Keratinocyte (primary cell): ENCODE measurements around the gene SKOR1. TPM values are rescaled to one million over a fixed set of nuclear protein-coding genes. Genes with fewer than 3 reads are reported as not detected.

Experiments used
- DNase-seq: peaks from one replicate; pipeline ENCODE4 v3.0.0-alpha.2; 2011; ENCODE audit warnings: low read depth, missing footprints, low spot score
- FAIRE-seq: peaks from 2 replicates; lab custom pipeline; 2011; peaks lifted over from hg19 to GRCh38; lab: Jason Lieb, UNC
- H2AFZ ChIP-seq: 2 replicates; pipeline ENCODE4 v1.6.0; 2012; ENCODE audit warnings: low read length, control low read depth, inconsistent platforms; ENCODE audit not compliant: control insufficient read depth
- H3K27ac ChIP-seq: 2 replicates; pipeline ENCODE4 v1.5.1; 2011; ENCODE audit warnings: low read length; ENCODE audit not compliant: control insufficient read depth, insufficient read depth
- H3K27me3 ChIP-seq: 3 replicates; pipeline ENCODE4 v1.6.0; 2011; ENCODE audit warnings: low read length; ENCODE audit not compliant: control insufficient read depth, insufficient read depth; ENCODE audit errors: extremely low read depth
- H3K36me3 ChIP-seq, 2 experiments: 2 replicates in 1 of 2; 3 replicates in 1 of 2; pipeline ENCODE4 v1.5.1; 2011; ENCODE audit warnings: low read length in 2 of 2, mild to moderate bottlenecking in 1 of 2; ENCODE audit not compliant: control insufficient read depth in 2 of 2, insufficient read depth in 2 of 2; ENCODE audit errors: extremely low read depth in 1 of 2
- H3K4me1 ChIP-seq: 3 replicates; pipeline ENCODE4 v1.5.1; 2011; ENCODE audit warnings: low read length; ENCODE audit not compliant: control insufficient read depth, insufficient read depth; ENCODE audit errors: extremely low read depth
- H3K4me2 ChIP-seq: 3 replicates; pipeline ENCODE4 v1.6.0; 2011; ENCODE audit warnings: low read depth, low read length; ENCODE audit not compliant: control insufficient read depth, insufficient read depth; ENCODE audit errors: extremely low read depth
- H3K4me3 ChIP-seq, 3 experiments: fragments of 200-600 bp in 1 of 3; sonication (generic) in 1 of 3; 2 replicates in 2 of 3; 3 replicates in 1 of 3; pipeline ENCODE4 v1.5.1; 2011 to 2016; ENCODE audit warnings: low read length in 3 of 3, mild to moderate bottlenecking in 3 of 3, control low read depth in 2 of 3, inconsistent platforms in 1 of 3, low read depth in 1 of 3, mixed read lengths in 1 of 3, mixed run types in 1 of 3, moderate library complexity in 1 of 3; ENCODE audit not compliant: control insufficient read depth in 2 of 3, insufficient read depth in 2 of 3; ENCODE audit errors: extremely low read depth in 1 of 3
- H3K79me2 ChIP-seq: 2 replicates; pipeline ENCODE4 v1.6.0; 2012; ENCODE audit warnings: low read length; ENCODE audit not compliant: control insufficient read depth, insufficient read depth
- H3K9ac ChIP-seq: 3 replicates; pipeline ENCODE4 v1.6.0; 2011; ENCODE audit warnings: low read length; ENCODE audit not compliant: control insufficient read depth, insufficient read depth; ENCODE audit errors: extremely low read depth
- H3K9me1 ChIP-seq: 3 replicates; pipeline ENCODE4 v1.6.0; 2011; ENCODE audit warnings: low read length; ENCODE audit not compliant: control insufficient read depth, insufficient read depth; ENCODE audit errors: extremely low read depth
- H3K9me3 ChIP-seq: 2 replicates; pipeline ENCODE4 v1.5.1; 2012; ENCODE audit warnings: low read depth, low read length; ENCODE audit not compliant: control insufficient read depth
- H4K20me1 ChIP-seq: 3 replicates; pipeline ENCODE4 v1.6.0; 2011; ENCODE audit warnings: low read length; ENCODE audit not compliant: control insufficient read depth, insufficient read depth; ENCODE audit errors: extremely low read depth
- CTCF ChIP-seq, 3 experiments: IDR thresholded peaks in 1 of 3; conservative IDR thresholded peaks in 1 of 3; optimal IDR thresholded peaks in 1 of 3; 2 replicates in 2 of 3; 3 replicates in 1 of 3; pipeline versions ENCODE3 to v1.5.1; 2011; ENCODE audit warnings: low read length in 3 of 3, mild to moderate bottlenecking in 3 of 3, moderate library complexity in 2 of 3, control low read depth in 1 of 3, inconsistent platforms in 1 of 3; ENCODE audit not compliant: insufficient read depth in 2 of 3; ENCODE audit errors: extremely low read depth in 1 of 3
- EZH2 ChIP-seq: IDR thresholded peaks from one replicate; pipeline ENCODE4 v1.6.1; 2012; ENCODE audit warnings: inconsistent platforms, mild to moderate bottlenecking, low read length, moderate library complexity
- dilution Hi-C: fragments of 300-500 bp; cut with MboI; formaldehyde crosslinking; loops from one replicate; pipeline ENCODE4 v1.7.0; 2020; ENCODE audit warnings: low sequenced_read_pairs; ENCODE audit not compliant: extremely low pct_ligation_motif_present
- polyA plus RNA-seq, 5 experiments: library from polyadenylated mRNA; depleted of rRNA in 3 of 5; stranded (reverse) in 3 of 5; stranded (forward) in 1 of 5; unstranded in 1 of 5; fragments of >200 nt; gene quantifications; 1 replicate in 1 of 5; 2 replicates in 3 of 5; 3 replicates in 1 of 5; pipeline versions ENCODE4 v1.2.1 to v1.2.3, GENCODE V29; 2011 to 2012; ENCODE audit warnings: missing spikeins in 2 of 5, low read depth in 1 of 5, low replicate concordance in 1 of 5

SKOR1 gene
- polyA plus RNA-seq, 1 donor (not counting 4 experiments of a cell fraction or from before 2014, with no cell fraction given) = 0.03 TPM

GRCh38 chr15:67855842-67856241 lies 30.5 kb downstream of the SKOR1 start:
- no peak overlapping the region for H2AFZ ChIP-seq
- no peak overlapping the region for H3K4me2 ChIP-seq
- H3K36me3 ChIP-seq = no peaks in the 10 kb centered on the region
- no peaks in the 10 kb centered on the region for H3K79me2 ChIP-seq
- no peaks in the 10 kb centered on the region for H4K20me1 ChIP-seq
- no peak overlapping the region for H3K27ac ChIP-seq
- TF ChIP-seq EZH2 = no peak
- FAIRE-seq (no peak), DNase-seq (no peak)
- no peaks in the 10 kb centered on the region for H3K27me3 ChIP-seq
- dilution Hi-C loops = loop anchor here (10.0 kb wide), 1 partner anchor 179 kb away; no protein-coding TSS in a partner anchor
- H3K9me3 ChIP-seq = no peaks in the 10 kb centered on the region
- no peaks in the 10 kb centered on the region for H3K9me1 ChIP-seq
- peaks cover 3% of the 10 kb centered on the region for H3K4me1 ChIP-seq
- no peak overlapping the region for H3K4me3 ChIP-seq
- H3K9ac ChIP-seq = no peak overlapping the region

- no peak overlapping the region for H3K27ac ChIP-seq
- no peak overlapping the region for H3K4me3 ChIP-seq
- H4K20me1 ChIP-seq = no peaks in the 10 kb centered on the region
- H3K9ac ChIP-seq = no peak overlapping the region
- TF ChIP-seq EZH2 = no peak
- TF ChIP-seq CTCF (optimal IDR thresholded peaks at IDR 0.05 in 1 of 3, IDR thresholded peaks at IDR 0.05 in 1 of 3, conservative IDR thresholded peaks at IDR 0.05 in 1 of 3; ENCODE audit: extremely low read depth in 1 of 3, insufficient read depth in 2 of 3, low read length in 3 of 3) = no peak
- no peak overlapping the region for H2AFZ ChIP-seq
- H3K9me1 ChIP-seq = no peaks in the 10 kb centered on the region
- H3K4me2 ChIP-seq = no peak overlapping the region
- no peaks in the 10 kb centered on the region for H3K27me3 ChIP-seq
- FAIRE-seq (no peak), DNase-seq (no peak)
- dilution Hi-C loops = loop anchor here (10.0 kb wide), 1 partner anchor 178 kb away; no protein-coding TSS in a partner anchor
- H3K36me3 ChIP-seq = no peaks in the 10 kb centered on the region
- no peaks in the 10 kb centered on the region for H3K4me1 ChIP-seq
- no peaks in the 10 kb centered on the region for H3K9me3 ChIP-seq
- H3K79me2 ChIP-seq = no peaks in the 10 kb centered on the region
Observed at GRCh38 chr15:67857220-67857619, 31.9 kb downstream of the SKOR1 start.
